GM18909 (cell line): ENCODE results near the gene FBXO47.

Source experiments
- ATAC-seq: cut with Tn5 transposase; IDR thresholded peaks from one replicate; pipeline ENCODE4 v1.9.1; 2021; ENCODE audit warnings: mild to moderate bottlenecking; ENCODE audit not compliant: unreplicated experiment, poor library complexity

Gene FBXO47

GRCh38 chr17:38888842-38889241 is 78.4 kb downstream of the FBXO47 start:
- no peak for ATAC-seq

- ATAC-seq: no peak
These were observed 80.6 kb downstream of the FBXO47 start for GRCh38 chr17:38886643-38887010.
